CD14-positive monocyte (primary cell): ENCODE results near the gene EIPR1. TPM values are rescaled to one million over a fixed set of nuclear protein-coding genes. Genes with fewer than 3 reads are reported as not detected.

Source experiments
- DNase-seq, 3 donors: peaks; one replicate each; pipeline ENCODE4 v3.0.0-alpha.2; 2011 to 2022
- H2AFZ ChIP-seq: 2 replicates; pipeline ENCODE4 v1.6.0; 2012; ENCODE audit warnings: mild to moderate bottlenecking, low read depth, low read length, inconsistent platforms; ENCODE audit not compliant: insufficient read depth, poor library complexity, severe bottlenecking
- H3K27ac ChIP-seq, 2 donors: 1 replicate in 1 of 2; 2 replicates in 1 of 2; pipeline ENCODE4 v1.5.1; 2012 to 2013; ENCODE audit warnings: low read length in 2 of 2, control low read depth in 1 of 2, inconsistent platforms in 1 of 2, low read depth in 1 of 2, mild to moderate bottlenecking in 1 of 2
- H3K27me3 ChIP-seq, 2 donors: one replicate each; pipeline versions ENCODE4 v1.6.0 to v1.6.1; 2011 to 2013; ENCODE audit warnings: low read length in 2 of 2; ENCODE audit not compliant: control insufficient read depth in 2 of 2, insufficient read depth in 2 of 2
- H3K36me3 ChIP-seq, 2 donors: replicated peaks in 1 of 2; 1 replicate in 1 of 2; 2 replicates in 1 of 2; pipeline versions ENCODE4 v1.5.1 to v1.6.1; 2012 to 2013; ENCODE audit warnings: low read length in 2 of 2, control low read depth in 1 of 2, inconsistent platforms in 1 of 2, mild to moderate bottlenecking in 1 of 2; ENCODE audit not compliant: insufficient read depth in 2 of 2, control insufficient read depth in 1 of 2
- H3K4me1 ChIP-seq, 2 donors: 1 replicate in 1 of 2; 2 replicates in 1 of 2; pipeline versions ENCODE4 v1.5.1 to v1.6.1; 2012 to 2013; ENCODE audit warnings: low read length in 2 of 2, control low read depth in 1 of 2, inconsistent platforms in 1 of 2, mild to moderate bottlenecking in 1 of 2, moderate library complexity in 1 of 2; ENCODE audit not compliant: insufficient read depth in 2 of 2, control insufficient read depth in 1 of 2
- H3K4me2 ChIP-seq: replicated peaks from 2 replicates; pipeline ENCODE3; 2012; ENCODE audit warnings: low read length, moderate library complexity, mild to moderate bottlenecking; ENCODE audit not compliant: poor library complexity, severe bottlenecking; ENCODE audit errors: extremely low read depth
- H3K4me3 ChIP-seq, 3 experiments: fragments of 200-600 bp in 1 of 3; sonication (generic) in 1 of 3; replicated peaks in 1 of 3; 1 replicate in 2 of 3; 2 replicates in 1 of 3; pipeline ENCODE4 v1.5.1; 2011 to 2013; ENCODE audit warnings: low read length in 3 of 3, mild to moderate bottlenecking in 3 of 3, control low read depth in 2 of 3, low read depth in 2 of 3, inconsistent platforms in 1 of 3, moderate library complexity in 1 of 3
- H3K79me2 ChIP-seq: 2 replicates; pipeline ENCODE4 v1.6.0; 2012; ENCODE audit warnings: mild to moderate bottlenecking, control low read depth, inconsistent platforms, low read length, moderate library complexity; ENCODE audit not compliant: insufficient read depth
- H3K9ac ChIP-seq: 2 replicates; pipeline ENCODE4 v1.6.0; 2017; ENCODE audit warnings: low read length, mild to moderate bottlenecking; ENCODE audit not compliant: insufficient read depth, poor library complexity, severe bottlenecking
- H3K9me3 ChIP-seq, 2 donors: replicated peaks in 1 of 2; 1 replicate in 1 of 2; 2 replicates in 1 of 2; pipeline versions ENCODE4 v1.5.1 to v1.6.1; 2012 to 2013; ENCODE audit warnings: low read length in 2 of 2, control low read depth in 1 of 2; ENCODE audit not compliant: control insufficient read depth in 1 of 2, insufficient read depth in 1 of 2
- H4K20me1 ChIP-seq: 2 replicates; pipeline ENCODE4 v1.6.0; 2012; ENCODE audit warnings: mild to moderate bottlenecking, low read length, control low read depth, moderate library complexity; ENCODE audit not compliant: insufficient read depth
- H3K27ac Mint-ChIP-seq, 7 donors: one replicate each; pipeline ENCODE4 v1.8.0; 2020; ENCODE audit warnings: mild to moderate bottlenecking in 7 of 7, mixed read lengths in 7 of 7, moderate library complexity in 6 of 7, inconsistent platforms in 2 of 7
- H3K27me3 Mint-ChIP-seq, 3 donors: one replicate each; pipeline ENCODE4 v1.8.0; 2021 to 2022; ENCODE audit warnings: low read depth in 3 of 3, mild to moderate bottlenecking in 3 of 3, mixed read lengths in 3 of 3, moderate library complexity in 3 of 3, inconsistent platforms in 1 of 3
- H3K36me3 Mint-ChIP-seq, 2 donors: one replicate each; pipeline ENCODE4 v1.8.0; 2020; ENCODE audit warnings: mixed read lengths in 2 of 2, inconsistent platforms in 1 of 2, mild to moderate bottlenecking in 1 of 2
- H3K4me1 Mint-ChIP-seq: one replicate; pipeline ENCODE4 v1.8.0; 2020; ENCODE audit warnings: mild to moderate bottlenecking, mixed read lengths
- H3K4me3 Mint-ChIP-seq, 2 donors: one replicate each; pipeline ENCODE4 v1.8.0; 2020; ENCODE audit warnings: mild to moderate bottlenecking in 2 of 2, mixed read lengths in 2 of 2, moderate library complexity in 1 of 2
- H3K9me3 Mint-ChIP-seq, 7 donors: one replicate each; pipeline ENCODE4 v1.8.0; 2020 to 2022; ENCODE audit warnings: mixed read lengths in 7 of 7, mild to moderate bottlenecking in 6 of 7, moderate library complexity in 6 of 7, inconsistent platforms in 2 of 7
- WGBS: methylation state at CpG from one replicate; pipeline ENCODE4 v1.1.5; 2013; ENCODE audit warnings: missing lambda C conversion rate; ENCODE audit not compliant: insufficient coverage; 5-methylcytosine and 5-hydroxymethylcytosine counted together
- intact Hi-C, 2 donors: fragments of 100-400 bp; cut with micrococcal nuclease; formaldehyde crosslinking; loops; one replicate each; pipeline versions ENCODE4 v1.15.0 to v1.15.1; 2023
- polyA plus RNA-seq, 3 donors: library from polyadenylated mRNA; depleted of rRNA in 1 of 3; unstranded in 2 of 3; stranded (reverse) in 1 of 3; fragments of 300-500 nt in 2 of 3; fragments of >200 nt in 1 of 3; fragmentation: Illumina TruSeq in 2 of 3; gene quantifications; 1 replicate in 2 of 3; 2 replicates in 1 of 3; pipeline ENCODE4 v1.2.3, GENCODE V29; 2012 to 2021
- TF ChIP-seq, protein P1 (sequence below): fragments of 200-600 bp; IDR thresholded peaks from one replicate; pipeline ENCODE4 v1.8.0; 2022; ENCODE audit warnings: antibody characterized with exemption, mild to moderate bottlenecking

EIPR1 gene
- polyA plus RNA-seq, 3 donors: 19.0 to 22.4 (median 20.8) TPM

DNA sequence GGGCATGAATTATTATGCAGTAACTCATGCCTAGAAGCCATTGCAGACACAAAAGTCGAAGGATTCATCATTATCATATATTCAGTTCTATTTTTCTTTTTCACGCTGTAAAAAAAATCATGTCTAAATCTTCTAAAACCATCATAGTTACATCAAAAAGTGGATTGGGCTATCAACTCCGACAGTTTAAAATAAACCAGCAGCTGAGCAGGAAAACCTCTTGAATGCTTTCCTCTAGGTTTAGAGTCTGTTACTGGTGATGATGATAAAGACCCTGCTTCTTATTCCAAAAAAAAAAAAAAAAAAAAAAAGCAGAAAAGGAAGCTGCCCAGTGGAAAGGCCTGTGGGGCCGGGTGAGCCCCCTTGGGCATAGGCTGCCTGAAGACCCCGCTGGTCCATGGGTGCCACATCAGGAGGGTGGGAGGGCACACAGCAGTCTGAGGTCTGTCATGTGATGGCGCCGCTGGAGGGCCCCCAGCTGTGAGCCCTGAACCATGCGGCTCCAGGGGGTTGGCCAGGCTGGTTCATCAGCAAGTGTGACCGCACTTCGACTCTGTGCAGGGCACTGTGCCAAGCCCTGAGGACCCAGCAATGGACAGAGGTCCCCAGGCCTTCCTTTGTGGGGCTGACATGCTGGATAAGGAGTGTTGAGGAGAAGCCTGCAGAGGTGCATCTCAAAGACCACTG, 199.6 kb downstream of the EIPR1 start:
- H2AFZ ChIP-seq: no peak overlapping the region
- no peaks in the 10 kb centered on the region for H3K4me1 ChIP-seq
- no peak overlapping the region for H3K27ac ChIP-seq
- H3K79me2 ChIP-seq: no peaks in the 10 kb centered on the region
- WGBS: 99% methylated on average over 9 of the region's 10 CpGs
- H3K9me3 ChIP-seq: peaks cover 6 to 20% of the 10 kb centered on the region in 2 donors
- H3K36me3 ChIP-seq: peaks cover 0 to 9% of the 10 kb centered on the region in 2 donors
- Mint-ChIP-seq H3K27ac (no peak overlapping the region), H3K4me1 (no peaks in the 10 kb centered on the region), H3K27me3 (no peaks in the 10 kb centered on the region), H3K4me3 (no peak overlapping the region), H3K36me3 (peaks cover 18% of the 10 kb centered on the region in 2 donors), H3K9me3 (peaks cover 0 to 16% (median 9%) of the 10 kb centered on the region in 7 donors)
- no peak overlapping the region for H3K4me3 ChIP-seq
- H4K20me1 ChIP-seq: no peaks in the 10 kb centered on the region
- H3K27me3 ChIP-seq: no peaks in the 10 kb centered on the region
- TF ChIP-seq, protein P1, sequence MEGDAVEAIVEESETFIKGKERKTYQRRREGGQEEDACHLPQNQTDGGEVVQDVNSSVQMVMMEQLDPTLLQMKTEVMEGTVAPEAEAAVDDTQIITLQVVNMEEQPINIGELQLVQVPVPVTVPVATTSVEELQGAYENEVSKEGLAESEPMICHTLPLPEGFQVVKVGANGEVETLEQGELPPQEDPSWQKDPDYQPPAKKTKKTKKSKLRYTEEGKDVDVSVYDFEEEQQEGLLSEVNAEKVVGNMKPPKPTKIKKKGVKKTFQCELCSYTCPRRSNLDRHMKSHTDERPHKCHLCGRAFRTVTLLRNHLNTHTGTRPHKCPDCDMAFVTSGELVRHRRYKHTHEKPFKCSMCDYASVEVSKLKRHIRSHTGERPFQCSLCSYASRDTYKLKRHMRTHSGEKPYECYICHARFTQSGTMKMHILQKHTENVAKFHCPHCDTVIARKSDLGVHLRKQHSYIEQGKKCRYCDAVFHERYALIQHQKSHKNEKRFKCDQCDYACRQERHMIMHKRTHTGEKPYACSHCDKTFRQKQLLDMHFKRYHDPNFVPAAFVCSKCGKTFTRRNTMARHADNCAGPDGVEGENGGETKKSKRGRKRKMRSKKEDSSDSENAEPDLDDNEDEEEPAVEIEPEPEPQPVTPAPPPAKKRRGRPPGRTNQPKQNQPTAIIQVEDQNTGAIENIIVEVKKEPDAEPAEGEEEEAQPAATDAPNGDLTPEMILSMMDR: no peak
- intact Hi-C loops: no loop called here
- H3K4me2 ChIP-seq: no peak overlapping the region
- H3K9ac ChIP-seq: no peak overlapping the region
- DNase-seq: no peak

DNA sequence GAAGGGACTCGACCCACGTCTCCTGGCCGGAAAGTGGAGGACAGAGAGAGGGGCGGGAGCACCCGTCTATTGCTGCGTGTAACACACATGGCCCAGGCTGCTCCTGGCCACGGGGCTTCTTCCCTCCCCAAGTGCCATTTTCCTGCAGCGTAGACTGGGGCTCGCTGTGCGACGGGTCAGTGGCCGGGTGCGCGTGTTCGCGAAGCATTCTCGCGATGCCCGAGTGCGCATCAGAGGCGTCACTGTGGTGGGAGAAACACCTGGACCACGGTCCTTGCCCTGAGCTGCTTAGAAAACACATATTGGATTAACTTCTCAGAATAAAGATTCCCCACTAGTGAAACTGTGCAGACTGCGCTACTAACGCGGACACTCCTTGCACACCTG, 200.8 kb downstream of the EIPR1 start:
- intact Hi-C loops: no loop called here
- peaks cover under 1 to 21% of the 10 kb centered on the region in 2 donors for H3K36me3 ChIP-seq

More for the DNA sequence above, 200.8 kb downstream of the EIPR1 start:
- Mint-ChIP-seq H3K4me3 (no peak overlapping the region), H3K4me1 (no peaks in the 10 kb centered on the region), H3K36me3 (peaks cover 22 to 24% of the 10 kb centered on the region in 2 donors), H3K9me3 (peaks cover 0 to 14% (median 9%) of the 10 kb centered on the region in 7 donors), H3K27me3 (peaks cover 0 to 2% (median 0%) of the 10 kb centered on the region in 3 donors), H3K27ac (no peak overlapping the region)
- peaks cover 6 to 17% of the 10 kb centered on the region in 2 donors for H3K9me3 ChIP-seq
- no peaks in the 10 kb centered on the region for H4K20me1 ChIP-seq
- H3K4me3 ChIP-seq: no peak overlapping the region
- H3K4me1 ChIP-seq: no peaks in the 10 kb centered on the region
- 96% methylated on average over 14 of the region's 25 CpGs for WGBS
- H3K79me2 ChIP-seq: no peaks in the 10 kb centered on the region
- TF ChIP-seq, protein P1: no peak
- H3K27me3 ChIP-seq: no peaks in the 10 kb centered on the region
- DNase-seq: no peak
- no peak overlapping the region for H2AFZ ChIP-seq
- no peak overlapping the region for H3K9ac ChIP-seq
- no peak overlapping the region for H3K27ac ChIP-seq
- H3K4me2 ChIP-seq: no peak overlapping the region
